Activated naive CD4-positive, alpha-beta T cell treated with anti-CD3 and anti-CD28 coated beads, Interleukin-2, amount 50 U/mL, for 72 hours (primary cell): ENCODE results near the gene TGM5. TPM values are rescaled to one million over a fixed set of nuclear protein-coding genes. Genes with fewer than 3 reads are reported as not detected.
"Not testable (repeated sequence)": the region's sequence is repeated elsewhere in the genome, so short reads cannot be mapped to it uniquely, and the experiment has no call there.

ENCODE experiments used
- ATAC-seq, 2 donors: fragments of 150-1000 bp; cut with Tn5 transposase; 2 replicates each; pipeline ENCODE4 v1.10.0; 2021; ENCODE audit warnings: mild to moderate bottlenecking in 2 of 2, moderate library complexity in 2 of 2
- DNase-seq, 2 donors: peaks; one replicate each; pipeline ENCODE4 v3.0.0; 2021 to 2022; ENCODE audit warnings: low spot score in 2 of 2
- H3K27ac Mint-ChIP-seq, 2 donors: one replicate each; pipeline ENCODE4 v1.8.0; 2022; ENCODE audit warnings: mild to moderate bottlenecking in 2 of 2, mixed read lengths in 2 of 2
- H3K36me3 Mint-ChIP-seq, 2 donors: one replicate each; pipeline ENCODE4 v1.8.0; 2022; ENCODE audit warnings: mixed read lengths in 2 of 2
- H3K9me3 Mint-ChIP-seq, 2 donors: one replicate each; pipeline ENCODE4 v1.8.0; 2022; ENCODE audit warnings: mixed read lengths in 2 of 2
- total RNA-seq, 2 donors: library from RNA; stranded (reverse); gene quantifications; one replicate each; pipeline ENCODE4 v1.2.3, GENCODE V29; 2022

TGM5 gene
- total RNA-seq, 2 donors from 2014 or later = 0.45 TPM; not detected in 1

GRCh38 chr15:43214169-43214568 is 52.6 kb downstream of the TGM5 start:
- Mint-ChIP-seq H3K9me3 (no peaks in the 10 kb centered on the region), H3K36me3 (no peaks in the 10 kb centered on the region), H3K27ac (no peak overlapping the region)
- ATAC-seq (no peak), DNase-seq (peak in 1 of 2 donors; percentile 20)

GRCh38 chr15:43213466-43213865 is 53.3 kb downstream of the TGM5 start:
- H3K27ac Mint-ChIP-seq = no peak overlapping the region
- no peaks in the 10 kb centered on the region for H3K9me3 Mint-ChIP-seq
- ATAC-seq = no peak
- peak in 1 of 2 donors; percentile 44 for DNase-seq
- no peaks in the 10 kb centered on the region for H3K36me3 Mint-ChIP-seq

- no peaks in the 10 kb centered on the region for H3K9me3 Mint-ChIP-seq
- no peaks in the 10 kb centered on the region for H3K36me3 Mint-ChIP-seq
- H3K27ac Mint-ChIP-seq = peak overlapping the region in 1 of 2 donors; percentile 36
- ATAC-seq (no peak), DNase-seq (no peak)
Observed at GRCh38 chr15:43212951-43213350, 53.8 kb downstream of the TGM5 start.

- H3K27ac Mint-ChIP-seq = peak overlapping the region in 1 of 2 donors; percentile 36
Observed at GRCh38 chr15:43212299-43212698, 54.4 kb downstream of the TGM5 start.

GRCh38 chr15:43211224-43211735 is 55.4 kb downstream of the TGM5 start:
- H3K9me3 Mint-ChIP-seq = no peaks in the 10 kb centered on the region
- H3K27ac Mint-ChIP-seq = peak overlapping the region in 1 of 2 donors; percentile 19
- ATAC-seq (no peak), DNase-seq (no peak)
- H3K36me3 Mint-ChIP-seq = no peaks in the 10 kb centered on the region

More at GRCh38 chr15:43212299-43212698, 54.4 kb downstream of the TGM5 start:
- H3K36me3 Mint-ChIP-seq = no peaks in the 10 kb centered on the region
- DNase-seq = peak in 1 of 2 donors; percentile 25
- ATAC-seq = no peak
- H3K9me3 Mint-ChIP-seq = no peaks in the 10 kb centered on the region

GRCh38 chr15:43210807-43211206 is 55.9 kb downstream of the TGM5 start:
- peak overlapping the region in 1 of 2 donors; percentile 19 for H3K27ac Mint-ChIP-seq
- no peak for ATAC-seq

GRCh38 chr15:43210172-43210745 is 56.5 kb downstream of the TGM5 start:
- ATAC-seq (no peak), DNase-seq (peak in 1 of 2 donors; percentile 31)
- H3K9me3 Mint-ChIP-seq = no peaks in the 10 kb centered on the region
- no peak overlapping the region for H3K27ac Mint-ChIP-seq
- H3K36me3 Mint-ChIP-seq = no peaks in the 10 kb centered on the region

More at GRCh38 chr15:43210807-43211206, 55.9 kb downstream of the TGM5 start:
- H3K36me3 Mint-ChIP-seq = no peaks in the 10 kb centered on the region
- H3K9me3 Mint-ChIP-seq = no peaks in the 10 kb centered on the region
- peak in 1 of 2 donors; percentile 16 for DNase-seq

GRCh38 chr15:43209059-43209824 is 57.5 kb downstream of the TGM5 start:
- ATAC-seq = no peak
- peak in 1 of 2 donors; percentile 53 for DNase-seq
- H3K9me3 Mint-ChIP-seq = no peaks in the 10 kb centered on the region
- no peak overlapping the region for H3K27ac Mint-ChIP-seq
- H3K36me3 Mint-ChIP-seq = no peaks in the 10 kb centered on the region

- DNase-seq = peak in 1 of 2 donors; percentile 49
- Mint-ChIP-seq H3K27ac (peak overlapping the region in 1 of 2 donors; percentile 5), H3K36me3 (no peaks in the 10 kb centered on the region), H3K9me3 (no peaks in the 10 kb centered on the region)
- ATAC-seq = no peak
Observed at GRCh38 chr15:43208052-43209002, 58.4 kb downstream of the TGM5 start.

GRCh38 chr15:43207024-43207423 is 59.7 kb downstream of the TGM5 start:
- DNase-seq (peak in 1 of 2 donors; percentile 41), ATAC-seq (no peak)
- Mint-ChIP-seq H3K36me3 (no peaks in the 10 kb centered on the region), H3K9me3 (no peaks in the 10 kb centered on the region), H3K27ac (no peak overlapping the region)

GRCh38 chr15:43206054-43206453 is 60.7 kb downstream of the TGM5 start:
- H3K27ac Mint-ChIP-seq = no peak overlapping the region

GRCh38 chr15:43204016-43204901 is 62.5 kb downstream of the TGM5 start:
- peaks cover 0 to 6% of the 10 kb centered on the region in 2 donors for H3K36me3 Mint-ChIP-seq
- H3K27ac Mint-ChIP-seq = no peak overlapping the region

More at GRCh38 chr15:43206054-43206453, 60.7 kb downstream of the TGM5 start:
- DNase-seq = peak in 1 of 2 donors; percentile 20
- no peak for ATAC-seq
- Mint-ChIP-seq H3K9me3 (no peaks in the 10 kb centered on the region), H3K36me3 (no peaks in the 10 kb centered on the region)

GRCh38 chr15:43199945-43200488 is 66.7 kb downstream of the TGM5 start:
- Mint-ChIP-seq H3K27ac (no peak overlapping the region), H3K36me3 (peaks cover 16 to 27% of the 10 kb centered on the region in 2 donors), H3K9me3 (no peaks in the 10 kb centered on the region)
- peak; percentile 76 to 84 for ATAC-seq
- DNase-seq = no peak

More at GRCh38 chr15:43204016-43204901, 62.5 kb downstream of the TGM5 start:
- no peaks in the 10 kb centered on the region for H3K9me3 Mint-ChIP-seq
- DNase-seq (peak; percentile 48 to 53), ATAC-seq (peak in 1 of 2 donors; percentile 56)

GRCh38 chr15:43198992-43199391 is 67.7 kb downstream of the TGM5 start:
- ATAC-seq (no peak), DNase-seq (no peak)
- H3K36me3 Mint-ChIP-seq = peaks cover 16 to 27% of the 10 kb centered on the region in 2 donors
- H3K9me3 Mint-ChIP-seq = no peaks in the 10 kb centered on the region
- no peak overlapping the region for H3K27ac Mint-ChIP-seq

- H3K27ac Mint-ChIP-seq, ATAC-seq, DNase-seq, H3K9me3 Mint-ChIP-seq: not testable (repeated sequence)
- H3K36me3 Mint-ChIP-seq = peaks cover 16 to 27% of the 10 kb centered on the region in 2 donors
Observed at GRCh38 chr15:43198556-43198955, 68.2 kb downstream of the TGM5 start.
